ENCODE data around the gene DCPS.
"Not testable (repeated sequence)": the region's sequence is repeated elsewhere in the genome, so short reads cannot be mapped to it uniquely, and the experiment has no call there.

DCPS gene

GRCh38 chr11:126290887-126291286, 13.0 kb upstream of the DCPS start:
- DNase-seq = no peak

- DNase-seq = peak; percentile 16 to 54 (median 48)
These were observed 10.1 kb upstream of the DCPS start for GRCh38 chr11:126293726-126294125.

DNA sequence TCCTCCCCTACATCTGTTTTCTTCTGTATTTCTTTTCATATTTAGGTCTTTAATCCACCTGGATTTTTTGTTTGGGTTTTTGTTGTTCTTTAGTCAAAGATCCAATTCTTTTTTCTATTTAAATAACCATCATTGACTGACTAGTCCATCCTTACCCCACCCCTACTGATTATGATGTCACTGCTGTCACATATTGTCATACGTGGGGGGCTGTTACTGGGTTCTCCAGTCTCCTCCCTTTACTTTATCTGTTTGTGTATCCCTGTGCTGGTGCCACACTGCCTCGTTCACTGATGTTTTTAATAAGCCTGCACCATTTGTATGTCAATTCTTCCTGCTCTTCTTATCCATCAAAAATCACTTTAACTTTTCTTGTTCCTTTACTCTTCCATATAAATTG, 6.9 kb upstream of the DCPS start:
- no peak for DNase-seq

DNA sequence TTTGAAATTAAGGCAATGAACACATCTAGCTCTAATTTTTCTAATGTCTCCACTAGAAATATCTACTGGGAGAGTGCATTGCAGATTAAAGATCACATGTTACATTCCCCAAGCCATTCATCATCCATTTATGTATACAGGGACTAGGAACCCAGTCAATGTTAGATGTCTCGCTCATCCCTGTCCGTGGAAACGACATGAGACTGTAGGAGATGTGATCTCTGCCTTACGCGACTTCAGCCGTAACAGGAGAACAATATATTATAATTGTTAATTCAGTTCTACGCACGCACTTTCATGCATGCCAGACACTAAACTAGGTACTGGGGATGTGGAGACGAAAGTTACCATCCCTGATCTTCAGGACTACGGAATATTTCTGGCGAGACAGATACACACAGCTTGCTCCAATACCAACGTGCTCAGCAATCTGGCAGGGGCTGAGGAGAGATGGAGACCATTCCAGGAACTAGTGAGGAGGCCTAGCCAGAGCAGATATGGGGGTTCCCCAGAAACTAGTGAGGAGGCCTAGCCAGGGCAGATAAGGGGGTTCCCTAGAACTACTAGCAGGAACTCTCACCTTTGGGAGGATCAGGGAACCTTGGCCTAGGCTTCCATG, 706 bp downstream of the DCPS start:
- no peak for DNase-seq

DNA sequence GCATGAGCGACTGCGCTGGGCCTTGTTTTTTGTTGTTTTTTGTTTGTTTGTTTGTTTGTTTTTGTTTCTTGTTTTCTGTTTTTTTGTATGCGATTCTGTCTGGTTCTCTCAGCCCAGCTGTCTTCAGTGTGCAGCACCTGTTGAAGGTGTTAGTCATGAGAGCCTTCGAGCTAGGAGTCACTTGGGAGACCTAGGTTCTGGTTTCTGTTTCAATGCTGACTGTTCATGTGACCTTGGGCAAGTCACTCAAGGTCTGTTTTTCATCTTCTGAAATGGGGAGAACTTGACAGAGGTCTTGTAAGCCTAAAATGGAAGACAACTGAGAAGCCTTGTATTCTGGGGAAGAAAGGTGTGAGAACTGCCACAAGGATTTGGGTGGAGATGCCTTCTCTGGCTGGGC, 1.8 kb downstream of the DCPS start:
- no peak for DNase-seq

GRCh38 chr11:126307706-126308105, 3.8 kb downstream of the DCPS start:
- peak; percentile 44 to 57 (median 49) for DNase-seq

- no peak for DNase-seq
These were observed 4.4 kb downstream of the DCPS start for GRCh38 chr11:126308271-126308671.

DNA sequence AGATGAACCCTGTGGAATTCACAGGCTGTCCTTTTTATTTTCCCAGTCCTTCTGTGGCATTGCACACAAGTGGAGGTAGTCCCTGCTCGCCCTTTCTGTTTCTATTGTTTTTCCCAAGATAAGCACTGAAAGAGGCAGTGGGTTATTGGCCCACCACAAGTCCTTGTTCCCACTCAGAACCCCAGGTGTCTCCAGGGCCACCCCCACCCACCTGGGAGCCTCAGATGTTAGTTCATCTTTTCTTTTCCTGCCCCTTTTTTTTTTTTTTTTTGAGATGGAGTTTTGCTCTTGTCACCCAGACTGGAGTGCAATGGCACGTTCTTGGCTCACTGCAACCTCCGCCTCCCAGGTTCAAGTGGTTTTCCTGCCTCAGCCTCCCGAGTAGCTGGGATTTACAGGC, 4.9 kb downstream of the DCPS start:
- not testable (repeated sequence) for DNase-seq

GRCh38 chr11:126310200-126310991, 6.5 kb downstream of the DCPS start:
- DNase-seq = peak; percentile 75 to 83 (median 78)

GRCh38 chr11:126310992-126311310, 7.1 kb downstream of the DCPS start:
- DNase-seq = no peak

DNA sequence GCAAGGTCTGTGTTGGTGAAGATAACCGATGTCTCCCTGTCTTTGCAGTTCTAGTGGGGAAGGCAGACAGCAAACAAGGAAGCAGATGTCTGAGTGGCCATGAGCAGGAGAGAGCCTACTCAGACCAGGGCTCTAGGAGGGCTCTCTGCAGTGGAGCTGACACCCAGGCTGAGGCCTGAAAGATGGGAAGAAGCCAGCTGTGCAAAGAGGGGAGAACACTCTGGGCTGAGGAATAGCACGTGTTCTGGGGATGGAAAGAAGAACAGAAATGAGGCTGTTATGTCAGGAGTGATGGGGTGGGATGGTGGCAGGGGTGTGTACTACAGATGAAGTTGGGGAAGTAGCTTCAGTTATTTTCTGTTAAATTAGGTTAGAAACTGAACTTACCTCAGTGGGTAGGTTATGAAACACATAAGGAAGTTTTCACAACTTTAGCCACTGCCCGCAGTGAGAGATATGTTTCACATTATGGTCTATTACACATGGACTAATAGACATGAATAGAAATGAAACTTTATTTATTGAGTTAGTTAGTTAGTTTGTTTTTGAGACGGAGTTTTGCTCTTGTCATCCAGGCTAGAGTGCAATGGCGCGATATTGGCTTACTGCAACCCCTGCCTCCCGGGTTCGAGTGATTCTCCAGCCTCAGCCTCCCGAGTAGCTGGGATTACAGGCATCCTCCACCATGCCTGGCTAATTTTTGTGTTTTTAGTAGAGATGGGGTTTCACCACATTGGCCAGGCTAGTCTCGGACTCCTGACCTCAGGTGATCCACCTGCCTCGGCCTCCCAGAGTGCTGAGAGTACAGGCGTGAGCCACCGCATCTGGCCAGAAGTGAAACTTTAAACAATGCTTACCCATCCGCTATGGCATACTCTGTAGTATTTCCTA, 7.8 kb downstream of the DCPS start:
- DNase-seq = peak; percentile 54 to 80 (median 66)

DNA sequence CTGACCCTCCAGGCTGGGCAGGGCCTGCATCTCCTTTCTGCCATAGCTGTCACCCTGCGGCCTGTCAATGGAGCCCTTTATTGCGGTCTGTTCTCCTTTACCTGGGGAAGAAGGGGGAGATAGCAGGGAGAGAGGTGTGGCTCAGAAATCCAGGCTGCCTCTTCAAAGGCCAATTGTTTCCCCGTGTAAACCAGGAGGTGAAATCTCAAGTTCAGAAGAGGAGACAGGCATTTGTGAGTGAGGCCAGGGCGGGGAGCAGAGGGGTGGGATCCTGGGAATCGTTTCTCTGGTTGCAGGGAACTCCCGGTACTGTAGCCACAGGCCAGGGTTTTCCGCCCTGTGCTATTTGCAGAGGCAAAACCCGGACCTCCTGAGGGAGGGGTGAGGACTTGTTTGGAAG, 9.1 kb downstream of the DCPS start:
- no peak for DNase-seq

GRCh38 chr11:126313826-126314225, 10.0 kb downstream of the DCPS start:
- DNase-seq = no peak

- no peak for DNase-seq
These were observed 13.5 kb downstream of the DCPS start for GRCh38 chr11:126317432-126317755.

GRCh38 chr11:126317756-126318573, 14.1 kb downstream of the DCPS start:
- peak in 3 of 4 experiments; percentile 22 to 57 (median 23) for DNase-seq

GRCh38 chr11:126318574-126319373, 14.9 kb downstream of the DCPS start:
- DNase-seq = peak; percentile 77 to 87 (median 82)

DNA sequence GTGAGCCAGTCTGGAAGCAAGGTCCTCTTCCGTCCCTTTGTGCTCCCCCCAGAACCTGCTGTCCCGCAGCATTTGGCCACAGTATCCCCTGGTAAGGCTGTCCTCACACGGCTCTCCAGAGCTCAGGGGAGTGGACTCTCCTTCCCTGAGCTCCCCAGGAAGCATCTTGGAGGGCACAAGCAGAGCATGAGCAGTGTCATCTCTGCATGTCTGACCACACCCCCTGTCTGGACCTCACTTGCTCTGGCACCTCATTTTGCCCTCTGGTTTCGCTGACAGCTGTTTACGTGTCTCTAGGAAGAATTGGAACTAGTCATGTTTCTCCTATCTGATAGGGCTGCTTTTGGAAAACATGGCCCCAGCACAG, 15.5 kb downstream of the DCPS start:
- no peak for DNase-seq

GRCh38 chr11:126322996-126323395, 19.1 kb downstream of the DCPS start:
- DNase-seq = no peak

GRCh38 chr11:126327281-126328000, 23.6 kb downstream of the DCPS start:
- DNase-seq = no peak

DNA sequence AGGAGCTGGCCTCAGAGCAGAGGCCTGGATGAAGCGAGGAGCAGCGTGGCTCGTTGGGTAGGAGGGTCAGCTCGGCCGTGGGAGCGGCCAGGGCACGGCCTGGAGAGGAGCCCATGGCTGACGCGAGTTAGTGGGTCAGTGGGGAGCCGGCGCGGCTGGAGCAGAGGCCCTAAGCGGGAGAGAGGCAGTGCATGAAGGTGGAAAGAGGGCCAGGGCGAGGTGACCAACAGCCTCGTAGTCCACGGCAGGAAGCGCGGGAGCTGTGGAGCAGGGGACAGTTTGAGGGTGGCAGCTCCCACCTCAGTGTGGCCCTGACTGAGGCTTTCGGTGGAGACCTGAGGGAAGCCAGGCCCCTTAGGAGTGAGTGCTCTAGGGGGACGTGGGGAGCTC, 24.1 kb downstream of the DCPS start:
- no peak for DNase-seq

DNA sequence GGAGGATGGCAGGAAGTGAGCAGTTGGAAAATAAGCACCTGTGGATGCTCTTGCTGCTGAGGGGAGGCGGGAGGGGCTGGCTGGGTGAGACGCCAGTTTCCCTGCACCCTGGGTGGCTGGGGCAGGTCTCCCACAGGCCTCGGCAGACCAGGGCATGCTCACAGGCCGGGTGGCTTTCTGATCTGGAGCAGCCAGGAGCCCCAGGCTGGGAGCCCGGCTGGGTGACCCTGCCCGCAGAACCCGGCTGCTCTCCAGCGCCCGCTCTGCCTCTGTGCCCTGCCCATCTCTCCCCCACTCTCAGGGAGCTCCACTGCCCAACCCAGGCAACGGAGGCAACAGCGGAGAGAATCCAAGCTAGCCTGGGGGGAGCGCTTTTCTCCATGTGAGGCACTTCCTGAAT, 24.6 kb downstream of the DCPS start:
- no peak for DNase-seq
